GM23338 (cell line): ENCODE data around the gene TENM3. TPM values are rescaled to one million over a fixed set of nuclear protein-coding genes. Genes with fewer than 3 reads are reported as not detected.
A peak's percentile ranks its signal among the peaks of the same experiment; 100 is the strongest.

Experiments
- ATAC-seq: fragments of 200-7000 bp; cut with Tn5 transposase; 3 replicates; pipeline ENCODE4 v1.9.1; 2020
- DNase-seq: peaks from one replicate; pipeline ENCODE4 v3.0.0-alpha.2; 2015; ENCODE audit warnings: low spot score
- H2AFZ ChIP-seq: fragments of 200-600 bp; sonication (generic); 2 replicates; pipeline ENCODE4 v1.8.0; 2016; ENCODE audit warnings: antibody characterized with exemption, mild to moderate bottlenecking, moderate library complexity
- H3F3A ChIP-seq: fragments of 200-600 bp; sonication (generic); replicated peaks from 2 replicates; pipeline ENCODE4 v1.8.0; 2017; ENCODE audit warnings: antibody characterized with exemption, mixed run types, low read depth
- H3K27ac ChIP-seq: fragments of 200-600 bp; sonication (generic); 2 replicates; pipeline ENCODE4 v1.6.1; 2016; ENCODE audit warnings: low read depth
- H3K27me3 ChIP-seq: fragments of 200-600 bp; sonication (generic); 2 replicates; pipeline ENCODE4 v1.8.0; 2016; ENCODE audit warnings: mild to moderate bottlenecking, mixed run types, moderate library complexity; ENCODE audit not compliant: insufficient read depth
- H3K36me3 ChIP-seq: fragments of 200-600 bp; sonication (generic); 2 replicates; pipeline ENCODE4 v1.8.0; 2016; ENCODE audit warnings: mild to moderate bottlenecking; ENCODE audit not compliant: insufficient read depth
- H3K4me1 ChIP-seq: fragments of 200-600 bp; sonication (generic); 2 replicates; pipeline ENCODE4 v1.8.0; 2016; ENCODE audit warnings: mild to moderate bottlenecking, moderate library complexity; ENCODE audit not compliant: insufficient read depth
- H3K4me2 ChIP-seq: fragments of 200-600 bp; sonication (generic); 2 replicates; pipeline ENCODE4 v1.7.1; 2017; ENCODE audit warnings: mixed run types
- H3K4me3 ChIP-seq: fragments of 200-600 bp; sonication (generic); 2 replicates; pipeline ENCODE4 v1.6.1; 2016; ENCODE audit warnings: mixed run types
- H3K79me2 ChIP-seq: fragments of 200-600 bp; sonication (generic); replicated peaks from 2 replicates; pipeline ENCODE4 v1.8.0; 2017; ENCODE audit warnings: mild to moderate bottlenecking; ENCODE audit not compliant: insufficient read depth
- H3K9me2 ChIP-seq: fragments of 200-600 bp; sonication (generic); 2 replicates; pipeline ENCODE4 v1.8.0; 2017; ENCODE audit not compliant: insufficient read depth
- H4K20me1 ChIP-seq: fragments of 200-600 bp; sonication (generic); replicated peaks from 2 replicates; pipeline ENCODE4 v1.8.0; 2017; ENCODE audit warnings: mild to moderate bottlenecking; ENCODE audit not compliant: insufficient read depth
- H3K27ac Mint-ChIP-seq: 2 replicates; pipeline ENCODE4 v1.8.0; 2020; ENCODE audit warnings: inconsistent platforms, mild to moderate bottlenecking, moderate library complexity, mixed read lengths
- H3K27me3 Mint-ChIP-seq: 3 replicates; pipeline ENCODE4 v1.8.0; 2022; ENCODE audit warnings: low read depth, mild to moderate bottlenecking, moderate library complexity, mixed read lengths, inconsistent platforms; ENCODE audit not compliant: insufficient read depth, poor library complexity
- H3K36me3 Mint-ChIP-seq: 3 replicates; pipeline ENCODE4 v1.8.0; 2021; ENCODE audit warnings: low read depth, mild to moderate bottlenecking, inconsistent platforms, moderate library complexity, mixed read lengths
- H3K4me1 Mint-ChIP-seq: 3 replicates; pipeline ENCODE4 v1.8.0; 2020; ENCODE audit warnings: mild to moderate bottlenecking, inconsistent platforms, mixed read lengths
- H3K4me3 Mint-ChIP-seq: 3 replicates; pipeline ENCODE4 v1.8.0; 2021; ENCODE audit warnings: moderate library complexity, mild to moderate bottlenecking, inconsistent platforms, mixed read lengths
- H3K9me3 Mint-ChIP-seq: 3 replicates; pipeline ENCODE4 v1.8.0; 2020; ENCODE audit warnings: moderate library complexity, mild to moderate bottlenecking, inconsistent platforms, mixed read lengths
- CREB1 ChIP-seq: fragments of 250-450 bp; sonication (Bioruptor Pico); IDR thresholded peaks from 2 replicates; pipeline ENCODE4 v1.5.0; 2020; ENCODE audit warnings: low read depth, mild to moderate bottlenecking, moderate library complexity
- EZH2 ChIP-seq: fragments of 200-600 bp; sonication (generic); IDR thresholded peaks from one replicate; pipeline ENCODE4 v1.8.0; 2017; ENCODE audit warnings: antibody characterized with exemption, mild to moderate bottlenecking, low read depth; ENCODE audit not compliant: unreplicated experiment
- EZH2phosphoT487 ChIP-seq: fragments of 200-600 bp; sonication (generic); IDR thresholded peaks from one replicate; pipeline ENCODE4 v1.8.1; 2018; ENCODE audit warnings: antibody characterized with exemption; ENCODE audit not compliant: unreplicated experiment
- JUNB ChIP-seq: IDR thresholded peaks from one replicate; pipeline ENCODE4 v1.6.1; 2016; ENCODE audit warnings: antibody characterized with exemption; ENCODE audit not compliant: unreplicated experiment
- NANOG ChIP-seq: IDR thresholded peaks from 2 replicates; pipeline ENCODE4 v1.6.1; 2016; ENCODE audit warnings: antibody characterized with exemption, borderline replicate concordance
- POLR2AphosphoS5 ChIP-seq: IDR thresholded peaks from 2 replicates; pipeline ENCODE4 v1.6.1; 2016; ENCODE audit warnings: antibody characterized with exemption, low read depth
- STAT1 ChIP-seq: IDR thresholded peaks from one replicate; pipeline ENCODE4 v1.6.1; 2016; ENCODE audit warnings: antibody characterized with exemption; ENCODE audit not compliant: unreplicated experiment
- ZNF114 ChIP-seq: fragments of 250-450 bp; sonication (Bioruptor Pico); IDR thresholded peaks from 2 replicates; pipeline ENCODE4 v1.5.0; 2020; ENCODE audit warnings: mild to moderate bottlenecking, moderate library complexity
- ZNF331 ChIP-seq: fragments of 250-450 bp; sonication (Bioruptor Pico); IDR thresholded peaks from 2 replicates; pipeline ENCODE4 v1.5.0; 2020; ENCODE audit warnings: low read depth, mild to moderate bottlenecking, moderate library complexity
- polyA plus RNA-seq: library from polyadenylated mRNA; unstranded; fragments of >200 nt; fragmentation: Nextera tagmentation; extraction: Ambion mirVana; gene quantifications from 2 replicates; pipeline ENCODE4 v1.2.1, GENCODE V29; 2016
- total RNA-seq: library from RNA; depleted of rRNA; stranded (reverse); fragments of >200 nt; shearing (Covaris generic); gene quantifications from 2 replicates; pipeline ENCODE4 v1.2.3, GENCODE V29; 2014
- TF ChIP-seq, protein P1 (sequence below), 2 experiments: fragments of 200-600 bp in 1 of 2; sonication (generic) in 1 of 2; conservative IDR thresholded peaks; 2 replicates each; pipeline versions ENCODE4 v1.5.1 to v1.6.1; 2016 to 2017; ENCODE audit warnings: antibody characterized with exemption in 2 of 2, low read depth in 2 of 2, mild to moderate bottlenecking in 2 of 2, moderate library complexity in 1 of 2
- TF ChIP-seq, protein P2 (sequence below): IDR thresholded peaks from 2 replicates; pipeline ENCODE4 v1.6.1; 2016; ENCODE audit warnings: antibody characterized with exemption
- TF ChIP-seq, protein P3 (sequence below): fragments of 250-450 bp; sonication (Bioruptor Pico); IDR thresholded peaks from 2 replicates; pipeline ENCODE4 v1.5.0; 2020; ENCODE audit warnings: mild to moderate bottlenecking, moderate library complexity
- TF ChIP-seq, protein P4 (sequence below): IDR thresholded peaks from one replicate; pipeline ENCODE4 v1.6.1; 2018; ENCODE audit warnings: antibody characterized with exemption; ENCODE audit not compliant: unreplicated experiment

Gene TENM3
- total and polyA plus RNA-seq, 2 experiments from 2014 or later, result 22.2 to 128 TPM

DNA sequence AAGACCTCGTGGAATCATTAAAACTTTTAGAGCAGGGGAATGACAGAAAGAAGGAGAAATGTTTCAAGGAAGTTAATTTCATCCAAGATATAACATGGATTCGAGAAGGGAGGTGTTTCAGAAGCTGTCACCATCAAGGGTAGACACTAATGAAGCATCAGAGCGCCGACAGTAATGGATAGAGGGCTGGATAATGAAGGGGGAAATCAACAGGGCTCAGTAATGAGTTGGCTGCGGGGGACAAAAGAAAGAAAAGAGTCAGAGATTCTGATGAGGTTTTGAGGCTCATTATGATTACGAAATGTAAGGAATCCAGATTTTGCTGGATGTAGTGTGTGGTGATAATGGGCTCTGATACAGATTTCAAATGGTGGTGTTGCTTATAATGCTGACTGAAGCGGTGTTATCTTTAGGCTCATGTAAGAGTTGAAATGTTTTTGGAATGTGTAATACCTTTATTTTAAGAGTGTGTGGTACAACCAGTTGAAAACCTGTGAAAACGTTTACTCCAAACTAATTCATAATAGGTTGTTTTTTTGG is 39.3 kb upstream of the TENM3 start:
- Histone ChIP-seq H3K36me3 (no peaks in the 10 kb centered on the region), H2AFZ (no peak overlapping the region), H3K27ac (no peak overlapping the region), H3K4me3 (no peak overlapping the region), H3K27me3 (no peaks in the 10 kb centered on the region), H3K9me2 (no peaks in the 10 kb centered on the region), H3F3A (no peaks in the 10 kb centered on the region), H3K4me1 (peaks cover 38% of the 10 kb centered on the region), H3K4me2 (no peak overlapping the region), H4K20me1 (no peaks in the 10 kb centered on the region), H3K79me2 (no peaks in the 10 kb centered on the region)
- TF ChIP-seq, protein P1, sequence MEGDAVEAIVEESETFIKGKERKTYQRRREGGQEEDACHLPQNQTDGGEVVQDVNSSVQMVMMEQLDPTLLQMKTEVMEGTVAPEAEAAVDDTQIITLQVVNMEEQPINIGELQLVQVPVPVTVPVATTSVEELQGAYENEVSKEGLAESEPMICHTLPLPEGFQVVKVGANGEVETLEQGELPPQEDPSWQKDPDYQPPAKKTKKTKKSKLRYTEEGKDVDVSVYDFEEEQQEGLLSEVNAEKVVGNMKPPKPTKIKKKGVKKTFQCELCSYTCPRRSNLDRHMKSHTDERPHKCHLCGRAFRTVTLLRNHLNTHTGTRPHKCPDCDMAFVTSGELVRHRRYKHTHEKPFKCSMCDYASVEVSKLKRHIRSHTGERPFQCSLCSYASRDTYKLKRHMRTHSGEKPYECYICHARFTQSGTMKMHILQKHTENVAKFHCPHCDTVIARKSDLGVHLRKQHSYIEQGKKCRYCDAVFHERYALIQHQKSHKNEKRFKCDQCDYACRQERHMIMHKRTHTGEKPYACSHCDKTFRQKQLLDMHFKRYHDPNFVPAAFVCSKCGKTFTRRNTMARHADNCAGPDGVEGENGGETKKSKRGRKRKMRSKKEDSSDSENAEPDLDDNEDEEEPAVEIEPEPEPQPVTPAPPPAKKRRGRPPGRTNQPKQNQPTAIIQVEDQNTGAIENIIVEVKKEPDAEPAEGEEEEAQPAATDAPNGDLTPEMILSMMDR (conservative IDR thresholded peaks at IDR 0.05; ENCODE audit: low read depth in 2 of 2), result no peak
- TF ChIP-seq EZH2 (no peak), ZNF114 (CRISPR knock-in tag) (no peak), CREB1 (CRISPR knock-in tag) (no peak), POLR2AphosphoS5 (no peak), STAT1 (no peak), NANOG (no peak), JUNB (no peak), ZNF331 (no peak), EZH2phosphoT487 (no peak)
- TF ChIP-seq, protein P2, sequence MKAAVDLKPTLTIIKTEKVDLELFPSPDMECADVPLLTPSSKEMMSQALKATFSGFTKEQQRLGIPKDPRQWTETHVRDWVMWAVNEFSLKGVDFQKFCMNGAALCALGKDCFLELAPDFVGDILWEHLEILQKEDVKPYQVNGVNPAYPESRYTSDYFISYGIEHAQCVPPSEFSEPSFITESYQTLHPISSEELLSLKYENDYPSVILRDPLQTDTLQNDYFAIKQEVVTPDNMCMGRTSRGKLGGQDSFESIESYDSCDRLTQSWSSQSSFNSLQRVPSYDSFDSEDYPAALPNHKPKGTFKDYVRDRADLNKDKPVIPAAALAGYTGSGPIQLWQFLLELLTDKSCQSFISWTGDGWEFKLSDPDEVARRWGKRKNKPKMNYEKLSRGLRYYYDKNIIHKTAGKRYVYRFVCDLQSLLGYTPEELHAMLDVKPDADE, result no peak
- TF ChIP-seq, protein P3, sequence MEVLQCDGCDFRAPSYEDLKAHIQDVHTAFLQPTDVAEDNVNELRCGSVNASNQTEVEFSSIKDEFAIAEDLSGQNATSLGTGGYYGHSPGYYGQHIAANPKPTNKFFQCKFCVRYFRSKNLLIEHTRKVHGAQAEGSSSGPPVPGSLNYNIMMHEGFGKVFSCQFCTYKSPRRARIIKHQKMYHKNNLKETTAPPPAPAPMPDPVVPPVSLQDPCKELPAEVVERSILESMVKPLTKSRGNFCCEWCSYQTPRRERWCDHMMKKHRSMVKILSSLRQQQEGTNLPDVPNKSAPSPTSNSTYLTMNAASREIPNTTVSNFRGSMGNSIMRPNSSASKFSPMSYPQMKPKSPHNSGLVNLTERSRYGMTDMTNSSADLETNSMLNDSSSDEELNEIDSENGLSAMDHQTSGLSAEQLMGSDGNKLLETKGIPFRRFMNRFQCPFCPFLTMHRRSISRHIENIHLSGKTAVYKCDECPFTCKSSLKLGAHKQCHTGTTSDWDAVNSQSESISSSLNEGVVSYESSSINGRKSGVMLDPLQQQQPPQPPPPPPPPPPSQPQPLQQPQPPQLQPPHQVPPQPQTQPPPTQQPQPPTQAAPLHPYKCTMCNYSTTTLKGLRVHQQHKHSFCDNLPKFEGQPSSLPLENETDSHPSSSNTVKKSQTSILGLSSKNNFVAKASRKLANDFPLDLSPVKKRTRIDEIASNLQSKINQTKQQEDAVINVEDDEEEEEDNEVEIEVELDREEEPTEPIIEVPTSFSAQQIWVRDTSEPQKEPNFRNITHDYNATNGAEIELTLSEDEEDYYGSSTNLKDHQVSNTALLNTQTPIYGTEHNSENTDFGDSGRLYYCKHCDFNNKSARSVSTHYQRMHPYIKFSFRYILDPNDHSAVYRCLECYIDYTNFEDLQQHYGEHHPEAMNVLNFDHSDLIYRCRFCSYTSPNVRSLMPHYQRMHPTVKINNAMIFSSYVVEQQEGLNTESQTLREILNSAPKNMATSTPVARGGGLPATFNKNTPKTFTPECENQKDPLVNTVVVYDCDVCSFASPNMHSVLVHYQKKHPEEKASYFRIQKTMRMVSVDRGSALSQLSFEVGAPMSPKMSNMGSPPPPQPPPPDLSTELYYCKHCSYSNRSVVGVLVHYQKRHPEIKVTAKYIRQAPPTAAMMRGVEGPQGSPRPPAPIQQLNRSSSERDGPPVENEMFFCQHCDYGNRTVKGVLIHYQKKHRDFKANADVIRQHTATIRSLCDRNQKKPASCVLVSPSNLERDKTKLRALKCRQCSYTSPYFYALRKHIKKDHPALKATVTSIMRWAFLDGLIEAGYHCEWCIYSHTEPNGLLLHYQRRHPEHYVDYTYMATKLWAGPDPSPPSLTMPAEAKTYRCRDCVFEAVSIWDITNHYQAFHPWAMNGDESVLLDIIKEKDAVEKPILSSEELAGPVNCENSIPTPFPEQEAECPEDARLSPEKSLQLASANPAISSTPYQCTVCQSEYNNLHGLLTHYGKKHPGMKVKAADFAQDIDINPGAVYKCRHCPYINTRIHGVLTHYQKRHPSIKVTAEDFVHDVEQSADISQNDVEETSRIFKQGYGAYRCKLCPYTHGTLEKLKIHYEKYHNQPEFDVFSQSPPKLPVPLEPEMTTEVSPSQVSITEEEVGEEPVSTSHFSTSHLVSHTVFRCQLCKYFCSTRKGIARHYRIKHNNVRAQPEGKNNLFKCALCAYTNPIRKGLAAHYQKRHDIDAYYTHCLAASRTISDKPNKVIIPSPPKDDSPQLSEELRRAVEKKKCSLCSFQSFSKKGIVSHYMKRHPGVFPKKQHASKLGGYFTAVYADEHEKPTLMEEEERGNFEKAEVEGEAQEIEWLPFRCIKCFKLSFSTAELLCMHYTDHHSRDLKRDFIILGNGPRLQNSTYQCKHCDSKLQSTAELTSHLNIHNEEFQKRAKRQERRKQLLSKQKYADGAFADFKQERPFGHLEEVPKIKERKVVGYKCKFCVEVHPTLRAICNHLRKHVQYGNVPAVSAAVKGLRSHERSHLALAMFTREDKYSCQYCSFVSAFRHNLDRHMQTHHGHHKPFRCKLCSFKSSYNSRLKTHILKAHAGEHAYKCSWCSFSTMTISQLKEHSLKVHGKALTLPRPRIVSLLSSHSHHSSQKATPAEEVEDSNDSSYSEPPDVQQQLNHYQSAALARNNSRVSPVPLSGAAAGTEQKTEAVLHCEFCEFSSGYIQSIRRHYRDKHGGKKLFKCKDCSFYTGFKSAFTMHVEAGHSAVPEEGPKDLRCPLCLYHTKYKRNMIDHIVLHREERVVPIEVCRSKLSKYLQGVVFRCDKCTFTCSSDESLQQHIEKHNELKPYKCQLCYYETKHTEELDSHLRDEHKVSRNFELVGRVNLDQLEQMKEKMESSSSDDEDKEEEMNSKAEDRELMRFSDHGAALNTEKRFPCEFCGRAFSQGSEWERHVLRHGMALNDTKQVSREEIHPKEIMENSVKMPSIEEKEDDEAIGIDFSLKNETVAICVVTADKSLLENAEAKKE (CRISPR knock-in tag), result no peak
- TF ChIP-seq, protein P4, sequence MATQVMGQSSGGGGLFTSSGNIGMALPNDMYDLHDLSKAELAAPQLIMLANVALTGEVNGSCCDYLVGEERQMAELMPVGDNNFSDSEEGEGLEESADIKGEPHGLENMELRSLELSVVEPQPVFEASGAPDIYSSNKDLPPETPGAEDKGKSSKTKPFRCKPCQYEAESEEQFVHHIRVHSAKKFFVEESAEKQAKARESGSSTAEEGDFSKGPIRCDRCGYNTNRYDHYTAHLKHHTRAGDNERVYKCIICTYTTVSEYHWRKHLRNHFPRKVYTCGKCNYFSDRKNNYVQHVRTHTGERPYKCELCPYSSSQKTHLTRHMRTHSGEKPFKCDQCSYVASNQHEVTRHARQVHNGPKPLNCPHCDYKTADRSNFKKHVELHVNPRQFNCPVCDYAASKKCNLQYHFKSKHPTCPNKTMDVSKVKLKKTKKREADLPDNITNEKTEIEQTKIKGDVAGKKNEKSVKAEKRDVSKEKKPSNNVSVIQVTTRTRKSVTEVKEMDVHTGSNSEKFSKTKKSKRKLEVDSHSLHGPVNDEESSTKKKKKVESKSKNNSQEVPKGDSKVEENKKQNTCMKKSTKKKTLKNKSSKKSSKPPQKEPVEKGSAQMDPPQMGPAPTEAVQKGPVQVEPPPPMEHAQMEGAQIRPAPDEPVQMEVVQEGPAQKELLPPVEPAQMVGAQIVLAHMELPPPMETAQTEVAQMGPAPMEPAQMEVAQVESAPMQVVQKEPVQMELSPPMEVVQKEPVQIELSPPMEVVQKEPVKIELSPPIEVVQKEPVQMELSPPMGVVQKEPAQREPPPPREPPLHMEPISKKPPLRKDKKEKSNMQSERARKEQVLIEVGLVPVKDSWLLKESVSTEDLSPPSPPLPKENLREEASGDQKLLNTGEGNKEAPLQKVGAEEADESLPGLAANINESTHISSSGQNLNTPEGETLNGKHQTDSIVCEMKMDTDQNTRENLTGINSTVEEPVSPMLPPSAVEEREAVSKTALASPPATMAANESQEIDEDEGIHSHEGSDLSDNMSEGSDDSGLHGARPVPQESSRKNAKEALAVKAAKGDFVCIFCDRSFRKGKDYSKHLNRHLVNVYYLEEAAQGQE, result no peak
- Mint-ChIP-seq H3K27ac (0 out of 2 replicates have a peak overlapping the region, but pooled peaks have one; percentile 4), H3K27me3 (peaks cover 11% of the 10 kb centered on the region), H3K4me1 (peaks cover 42% of the 10 kb centered on the region), H3K4me3 (no peak overlapping the region), H3K36me3 (no peaks in the 10 kb centered on the region), H3K9me3 (no peaks in the 10 kb centered on the region)
- DNase-seq (no peak), ATAC-seq (no peak)
